ENCODE data around the gene MBD5. TPM values are rescaled to one million over a fixed set of nuclear protein-coding genes. Genes with fewer than 3 reads are reported as not detected.

Gene MBD5
- total RNA-seq, 1 experiment from 2014 or later, result 33.7 TPM

- CTCF ChIA-PET, result no interaction called here
- no peaks in the 10 kb centered on the region for H3K36me3 Mint-ChIP-seq
Observed at GRCh38 chr2:148391324-148391723, 370.4 kb downstream of the MBD5 start.

GRCh38 chr2:148402786-148403185 is 381.9 kb downstream of the MBD5 start:
- Mint-ChIP-seq H3K27me3 (ENCODE audit: low read depth) (no peaks in the 10 kb centered on the region), H3K4me1 (no peaks in the 10 kb centered on the region), H3K4me3 (no peak overlapping the region), H3K9me3 (no peaks in the 10 kb centered on the region), H3K36me3 (no peaks in the 10 kb centered on the region), H3K27ac (no peak overlapping the region)
- DNase-seq (ENCODE audit: low spot score) (no peak), ATAC-seq (no peak)
- TF ChIP-seq PRRX2 (CRISPR knock-in tag; IDR thresholded peaks at IDR 0.05), result no peak
- TF ChIP-seq CBFB (CRISPR knock-in tag; IDR thresholded peaks at IDR 0.05; ENCODE audit: low read depth), result no peak
- TF ChIP-seq CREM (CRISPR knock-in tag; IDR thresholded peaks at IDR 0.05), result no peak
- no peak for TF ChIP-seq NR3C1 (CRISPR knock-in tag; conservative IDR thresholded peaks at IDR 0.05; ENCODE audit: low read depth)
- no peak for TF ChIP-seq ZNF138 (CRISPR knock-in tag; conservative IDR thresholded peaks at IDR 0.05)
- no peak for TF ChIP-seq ATF6 (CRISPR knock-in tag; IDR thresholded peaks at IDR 0.05)
- TF ChIP-seq, protein P1, sequence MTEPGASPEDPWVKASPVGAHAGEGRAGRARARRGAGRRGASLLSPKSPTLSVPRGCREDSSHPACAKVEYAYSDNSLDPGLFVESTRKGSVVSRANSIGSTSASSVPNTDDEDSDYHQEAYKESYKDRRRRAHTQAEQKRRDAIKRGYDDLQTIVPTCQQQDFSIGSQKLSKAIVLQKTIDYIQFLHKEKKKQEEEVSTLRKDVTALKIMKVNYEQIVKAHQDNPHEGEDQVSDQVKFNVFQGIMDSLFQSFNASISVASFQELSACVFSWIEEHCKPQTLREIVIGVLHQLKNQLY (CRISPR knock-in tag; IDR thresholded peaks at IDR 0.05), result no peak
- no peak for TF ChIP-seq ESRRA (CRISPR knock-in tag; IDR thresholded peaks at IDR 0.05; ENCODE audit: borderline replicate concordance)
- TF ChIP-seq SMAD3 (CRISPR knock-in tag; IDR thresholded peaks at IDR 0.05; ENCODE audit: borderline replicate concordance), result no peak
- no peak for TF ChIP-seq TEAD4 (CRISPR knock-in tag; IDR thresholded peaks at IDR 0.05)
- TF ChIP-seq ZNF512 (CRISPR knock-in tag; IDR thresholded peaks at IDR 0.05; ENCODE audit: borderline replicate concordance), result no peak
- ChIA-PET CTCF (no interaction called here), POLR2A (interaction anchor here (0.7 kb wide), 1 partner anchor 83 kb away, joined by 3 read pairs; no protein-coding TSS in a partner anchor)

More at GRCh38 chr2:148391324-148391723, 370.4 kb downstream of the MBD5 start:
- no peaks in the 10 kb centered on the region for H3K9me3 Mint-ChIP-seq
- H3K4me1 Mint-ChIP-seq, result no peaks in the 10 kb centered on the region
- no peak overlapping the region for H3K27ac Mint-ChIP-seq
- H3K27me3 Mint-ChIP-seq (ENCODE audit: low read depth), result no peaks in the 10 kb centered on the region
- DNase-seq (ENCODE audit: low spot score) (no peak), ATAC-seq (no peak)
- TF ChIP-seq ZBTB21 (CRISPR knock-in tag; IDR thresholded peaks at IDR 0.05; ENCODE audit: borderline replicate concordance), result no peak
- no peak for TF ChIP-seq FOXJ3 (CRISPR knock-in tag; IDR thresholded peaks at IDR 0.05; ENCODE audit: borderline replicate concordance)
- TF ChIP-seq ZSCAN18 (CRISPR knock-in tag; IDR thresholded peaks at IDR 0.05), result no peak
- TF ChIP-seq ZNF232 (CRISPR knock-in tag; IDR thresholded peaks at IDR 0.05), result no peak
- TF ChIP-seq ATF1 (CRISPR knock-in tag; IDR thresholded peaks at IDR 0.05), result no peak
- TF ChIP-seq NR1H2 (CRISPR knock-in tag; IDR thresholded peaks at IDR 0.05), result no peak
- no peak for TF ChIP-seq USF1 (CRISPR knock-in tag; IDR thresholded peaks at IDR 0.05)
- POLR2A ChIA-PET, result no interaction called here
- no peak overlapping the region for H3K4me3 Mint-ChIP-seq
